ENCODE results near the gene ZNF560.
"Not testable (repeated sequence)": the region's sequence is repeated elsewhere in the genome, so short reads cannot be mapped to it uniquely, and the experiment has no call there.

ZNF560 gene

GRCh38 chr19:9498183-9498902 is at the start of gene ZNF560:
ZNF560 (minus strand) TSS chr19:9498616; CDS start chr19:9475313, 23,303 bp downstream.
- CTCF ChIA-PET, result interaction anchor here (1.3 kb wide), 1 partner anchor 14 kb away, joined by 3 read pairs; no protein-coding TSS in a partner anchor
- POLR2A ChIA-PET, result no interaction called here
- no peak for TF ChIP-seq CTCF (IDR thresholded peaks at IDR 0.05; ENCODE audit: control extremely low read depth, extremely low read depth, low read depth, missing control alignments)
- no peak for DNase-seq (ENCODE audit: extremely low spot score)

- ChIA-PET CTCF (no interaction called here), POLR2A (interaction anchor here (0.5 kb wide), 1 partner anchor 15 kb away, joined by 6 read pairs; no protein-coding TSS in a partner anchor)
- no peak for DNase-seq (ENCODE audit: extremely low spot score)
- no peak for TF ChIP-seq CTCF (IDR thresholded peaks at IDR 0.05; ENCODE audit: control extremely low read depth, extremely low read depth, low read depth, missing control alignments)
Measured at GRCh38 chr19:9547870-9548269, 49.5 kb upstream of the ZNF560 start.

- POLR2A ChIA-PET; CTCF ChIA-PET; DNase-seq (ENCODE audit: extremely low spot score): not testable (repeated sequence)
Measured at GRCh38 chr19:9541281-9541680, 42.9 kb upstream of the ZNF560 start.

GRCh38 chr19:9539921-9540320 is 41.5 kb upstream of the ZNF560 start:
- CTCF ChIA-PET; POLR2A ChIA-PET; DNase-seq (ENCODE audit: extremely low spot score): not testable (repeated sequence)

- POLR2A ChIA-PET; CTCF ChIA-PET; DNase-seq (ENCODE audit: extremely low spot score): not testable (repeated sequence)
Measured at GRCh38 chr19:9539201-9539600, 40.8 kb upstream of the ZNF560 start.

- ChIA-PET CTCF (no interaction called here), POLR2A (no interaction called here)
- no peak for TF ChIP-seq CTCF (IDR thresholded peaks at IDR 0.05; ENCODE audit: control extremely low read depth, extremely low read depth, low read depth, missing control alignments)
- DNase-seq (ENCODE audit: extremely low spot score), result peak; percentile 88
Measured at GRCh38 chr19:9538183-9539058, 40.0 kb upstream of the ZNF560 start, which contains the start of gene ZNF426. ZNF426 (minus strand) TSS chr19:9538645; CDS start chr19:9536232, 2,413 bp downstream.

- ChIA-PET POLR2A (no interaction called here), CTCF (no interaction called here)
- no peak for DNase-seq (ENCODE audit: extremely low spot score)
- no peak for TF ChIP-seq CTCF (IDR thresholded peaks at IDR 0.05; ENCODE audit: control extremely low read depth, extremely low read depth, low read depth, missing control alignments)
Measured at GRCh38 chr19:9535934-9536333, 37.5 kb upstream of the ZNF560 start.

GRCh38 chr19:9531933-9532332 is 33.5 kb upstream of the ZNF560 start:
- TF ChIP-seq CTCF (IDR thresholded peaks at IDR 0.05; ENCODE audit: control extremely low read depth, extremely low read depth, low read depth, missing control alignments), result no peak
- no peak for DNase-seq (ENCODE audit: extremely low spot score)
- POLR2A ChIA-PET, result no interaction called here
- CTCF ChIA-PET, result no interaction called here

Measured in GM10248 (cell line).